Measurements from ENCODE around the gene SMIM36. TPM values are rescaled to one million over a fixed set of nuclear protein-coding genes. Genes with fewer than 3 reads are reported as not detected.

Gene SMIM36
- total RNA-seq, 1 experiment from 2014 or later, result not detected

GRCh38 chr17:55500103-55500502, 11.1 kb downstream of the SMIM36 start:
- CTCF ChIA-PET, result no interaction called here
- no peaks in the 10 kb centered on the region for H3K36me3 Mint-ChIP-seq (ENCODE audit: insufficient read depth, unreplicated experiment)
- no peak for DNase-seq
- H3K27me3 Mint-ChIP-seq (ENCODE audit: unreplicated experiment), result no peaks in the 10 kb centered on the region
- H3K4me1 Mint-ChIP-seq (ENCODE audit: low read depth, unreplicated experiment), result peaks cover 14% of the 10 kb centered on the region
- no TSS peak for BruUV-seq (replicated peaks)
- intact Hi-C loops (cut with micrococcal nuclease; ENCODE audit: unreplicated experiment), result no loop called here
- H3K27ac Mint-ChIP-seq (ENCODE audit: unreplicated experiment), result no peak overlapping the region
- no peaks in the 10 kb centered on the region for H3K9me3 Mint-ChIP-seq (ENCODE audit: low read depth, unreplicated experiment)
- H3K4me3 Mint-ChIP-seq (ENCODE audit: low read depth, unreplicated experiment), result no peak overlapping the region
- no peak for TF ChIP-seq CTCF (IDR thresholded peaks at IDR 0.05; ENCODE audit: unreplicated experiment)

GRCh38 chr17:55496094-55496881, 15.0 kb downstream of the SMIM36 start:
- Mint-ChIP-seq H3K36me3 (ENCODE audit: insufficient read depth, unreplicated experiment) (no peaks in the 10 kb centered on the region), H3K9me3 (ENCODE audit: low read depth, unreplicated experiment) (no peaks in the 10 kb centered on the region), H3K4me1 (ENCODE audit: low read depth, unreplicated experiment) (peaks cover 26% of the 10 kb centered on the region), H3K4me3 (ENCODE audit: low read depth, unreplicated experiment) (no peak overlapping the region), H3K27ac (ENCODE audit: unreplicated experiment) (no peak overlapping the region), H3K27me3 (ENCODE audit: unreplicated experiment) (no peaks in the 10 kb centered on the region)
- no TSS peak for BruUV-seq (replicated peaks)
- CTCF ChIA-PET, result no interaction called here
- DNase-seq, result no peak
- TF ChIP-seq CTCF (IDR thresholded peaks at IDR 0.05; ENCODE audit: unreplicated experiment), result no peak
- intact Hi-C loops (cut with micrococcal nuclease; ENCODE audit: unreplicated experiment), result loop anchor here (5.0 kb wide), 1 partner anchor 64 kb away; no protein-coding TSS in a partner anchor

GRCh38 chr17:55495239-55495638, 16.0 kb downstream of the SMIM36 start:
- DNase-seq, result no peak
- Mint-ChIP-seq H3K4me3 (ENCODE audit: low read depth, unreplicated experiment) (no peak overlapping the region), H3K4me1 (ENCODE audit: low read depth, unreplicated experiment) (peaks cover 26% of the 10 kb centered on the region), H3K36me3 (ENCODE audit: insufficient read depth, unreplicated experiment) (no peaks in the 10 kb centered on the region), H3K9me3 (ENCODE audit: low read depth, unreplicated experiment) (no peaks in the 10 kb centered on the region), H3K27ac (ENCODE audit: unreplicated experiment) (no peak overlapping the region), H3K27me3 (ENCODE audit: unreplicated experiment) (no peaks in the 10 kb centered on the region)
- BruUV-seq (replicated peaks), result no TSS peak
- intact Hi-C loops (cut with micrococcal nuclease; ENCODE audit: unreplicated experiment), result loop anchor here (5.0 kb wide), 1 partner anchor 63 kb away; no protein-coding TSS in a partner anchor
- CTCF ChIA-PET, result no interaction called here
- no peak for TF ChIP-seq CTCF (IDR thresholded peaks at IDR 0.05; ENCODE audit: unreplicated experiment)

GRCh38 chr17:55492781-55493341, 18.4 kb downstream of the SMIM36 start:
- H3K27me3 Mint-ChIP-seq (ENCODE audit: unreplicated experiment), result no peaks in the 10 kb centered on the region
- intact Hi-C loops (cut with micrococcal nuclease; ENCODE audit: unreplicated experiment), result no loop called here
- CTCF ChIA-PET, result interaction anchor here (0.6 kb wide), 1 partner anchor 501 kb away, joined by 3 read pairs; no protein-coding TSS in a partner anchor
- no peaks in the 10 kb centered on the region for H3K9me3 Mint-ChIP-seq (ENCODE audit: low read depth, unreplicated experiment)
- DNase-seq, result no peak
- BruUV-seq (replicated peaks), result no TSS peak
- H3K36me3 Mint-ChIP-seq (ENCODE audit: insufficient read depth, unreplicated experiment), result no peaks in the 10 kb centered on the region
- no peak for TF ChIP-seq CTCF (IDR thresholded peaks at IDR 0.05; ENCODE audit: unreplicated experiment)
- no peak overlapping the region for H3K27ac Mint-ChIP-seq (ENCODE audit: unreplicated experiment)
- H3K4me1 Mint-ChIP-seq (ENCODE audit: low read depth, unreplicated experiment), result peaks cover 26% of the 10 kb centered on the region
- no peak overlapping the region for H3K4me3 Mint-ChIP-seq (ENCODE audit: low read depth, unreplicated experiment)
